HG03175 (cell line): ENCODE results near the gene OPN1SW.

Experiments used
- ATAC-seq: cut with Tn5 transposase; IDR thresholded peaks from one replicate; pipeline ENCODE4 v1.9.1; 2021; ENCODE audit warnings: mild to moderate bottlenecking, moderate library complexity; ENCODE audit not compliant: unreplicated experiment

The OPN1SW gene

GRCh38 chr7:128735436-128735835, 40.2 kb downstream of the OPN1SW start:
- no peak for ATAC-seq

GRCh38 chr7:128734890-128735289, 40.7 kb downstream of the OPN1SW start:
- no peak for ATAC-seq

DNA sequence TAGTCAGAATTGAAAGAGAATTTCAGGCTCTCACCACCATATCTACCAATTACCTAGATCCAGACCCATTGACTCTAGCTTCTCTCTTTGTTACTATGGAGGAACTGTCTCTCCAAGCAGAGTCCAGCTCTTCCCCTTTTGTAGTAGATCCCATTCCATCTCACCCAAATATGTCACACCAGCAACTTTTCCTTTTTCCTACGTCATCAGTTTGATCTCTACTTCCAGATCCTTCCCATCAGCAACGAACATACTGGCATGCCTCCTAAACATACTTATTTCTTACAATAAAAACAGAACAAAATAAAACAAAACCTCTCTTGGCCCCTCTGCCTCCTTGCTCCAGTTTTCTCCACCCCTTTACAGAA, 42.3 kb downstream of the OPN1SW start:
- ATAC-seq: no peak

GRCh38 chr7:128732521-128733277, 42.9 kb downstream of the OPN1SW start:
- no peak for ATAC-seq

DNA sequence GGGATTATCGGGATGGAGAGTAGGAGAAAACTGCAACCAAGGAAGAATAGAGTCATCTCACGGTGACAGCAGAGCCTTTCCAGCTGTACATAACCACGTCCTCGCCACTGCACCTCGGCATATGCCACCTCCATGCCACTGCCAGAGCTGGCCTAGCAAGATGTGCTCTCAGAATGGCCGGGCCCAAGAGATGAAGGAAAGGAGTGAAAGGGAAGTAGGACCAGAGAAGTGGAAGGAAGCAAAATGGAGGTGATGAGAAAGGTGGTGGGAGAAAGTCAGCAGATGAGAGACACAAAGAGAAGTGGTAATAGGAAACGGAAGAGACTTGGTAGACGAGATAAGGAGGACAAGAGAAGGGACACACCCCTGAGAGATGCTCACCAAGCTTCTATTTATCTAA, 44.4 kb downstream of the OPN1SW start:
- ATAC-seq: no peak

GRCh38 chr7:128729494-128729893, 46.1 kb downstream of the OPN1SW start:
- no peak for ATAC-seq

- ATAC-seq: no peak
Measured at GRCh38 chr7:128728598-128728997, 47.0 kb downstream of the OPN1SW start.

GRCh38 chr7:128727239-128727638, 48.4 kb downstream of the OPN1SW start:
- no peak for ATAC-seq

DNA sequence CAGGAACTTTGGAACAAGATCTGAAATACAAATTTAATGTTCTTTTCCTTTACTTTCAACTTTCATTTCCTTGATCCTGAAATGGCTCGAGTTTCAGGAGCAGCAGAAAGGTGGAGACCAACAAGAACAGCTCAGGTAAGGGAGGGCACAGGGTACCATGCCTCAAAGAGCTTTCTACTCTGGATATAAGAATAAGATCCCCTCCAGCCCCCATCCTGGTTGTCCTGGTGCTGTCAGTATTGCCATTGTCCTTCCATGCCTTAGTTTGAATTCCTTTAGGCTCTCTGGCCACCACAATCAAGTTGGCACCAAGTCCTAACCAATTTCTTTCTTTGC, 48.9 kb downstream of the OPN1SW start:
- ATAC-seq: no peak

DNA sequence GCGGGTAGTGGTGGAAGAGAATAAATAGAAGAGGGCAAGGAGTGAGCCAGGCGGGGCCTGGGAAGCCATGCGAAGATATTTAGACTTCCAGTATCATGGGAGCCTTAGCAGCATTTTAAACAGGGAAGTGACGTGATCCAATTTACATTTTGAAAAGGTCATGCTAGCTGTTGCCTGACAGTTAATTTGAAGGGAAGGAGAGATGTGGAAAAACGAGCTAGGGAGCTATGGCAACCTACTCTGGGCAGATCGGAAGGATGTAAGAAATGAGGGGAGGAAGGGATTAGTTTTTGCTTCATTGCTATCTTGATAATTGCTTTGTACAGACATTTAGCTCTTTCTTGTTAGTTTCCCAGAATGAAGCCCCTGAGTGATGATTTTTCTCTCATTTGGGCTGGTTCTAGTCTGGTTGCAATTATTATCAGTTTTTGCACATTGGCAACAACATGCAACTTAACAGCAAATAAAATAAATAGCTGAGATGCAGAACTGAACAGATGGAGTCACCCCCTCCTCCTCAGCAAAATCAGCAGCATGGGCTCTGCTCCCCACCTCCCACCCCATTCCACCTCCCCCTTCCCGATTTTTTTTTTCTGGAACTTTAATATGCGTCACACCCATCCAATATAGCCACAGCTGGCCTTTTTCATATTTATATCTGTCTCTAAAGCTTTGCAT, 49.4 kb downstream of the OPN1SW start:
- no peak for ATAC-seq

- ATAC-seq: no peak
Measured at GRCh38 chr7:128725531-128725930, 50.1 kb downstream of the OPN1SW start.

- ATAC-seq: no peak
Measured at GRCh38 chr7:128724743-128725142, 50.9 kb downstream of the OPN1SW start.
